ENCODE results near the gene CSN3.
"Not testable (repeated sequence)": the region's sequence is repeated elsewhere in the genome, so short reads cannot be mapped to it uniquely, and the experiment has no call there.

CSN3 gene

GRCh38 chr4:70221389-70221788 lies 21.0 kb upstream of the CSN3 start:
- H3K4me3 ChIP-seq (ENCODE audit: low read depth in 1 of 2, low read length in 1 of 2); H3K27ac ChIP-seq; H3K27me3 ChIP-seq; H3K36me3 ChIP-seq; H3K9me3 ChIP-seq; H3K4me1 ChIP-seq (ENCODE audit: control insufficient read depth in 1 of 2, insufficient read depth in 1 of 2, low read depth in 1 of 2, low read length in 1 of 2): not testable (repeated sequence)

GRCh38 chr4:70221818-70222217 lies 20.6 kb upstream of the CSN3 start:
- H3K36me3 ChIP-seq; H3K9me3 ChIP-seq; H3K27ac ChIP-seq; H3K27me3 ChIP-seq; H3K4me1 ChIP-seq (ENCODE audit: control insufficient read depth in 1 of 2, insufficient read depth in 1 of 2, low read depth in 1 of 2, low read length in 1 of 2); H3K4me3 ChIP-seq (ENCODE audit: low read depth in 1 of 2, low read length in 1 of 2): not testable (repeated sequence)

GRCh38 chr4:70225824-70226223 lies 16.6 kb upstream of the CSN3 start, which contains the start of gene FDCSP:
Gene FDCSP, plus strand, starts transcription at chr4:70226124. Its CDS starts 5,071 bp downstream, at chr4:70231195.
- H3K4me3 ChIP-seq (ENCODE audit: low read depth in 1 of 2, low read length in 1 of 2): no peak within 1 kb of the TSS
- H3K36me3 ChIP-seq: no peaks in the 10 kb centered on the region
- no peaks in the 10 kb centered on the region for H3K27me3 ChIP-seq
- no peaks in the 10 kb centered on the region for H3K9me3 ChIP-seq
- no peaks in the 10 kb centered on the region for H3K4me1 ChIP-seq (ENCODE audit: control insufficient read depth in 1 of 2, insufficient read depth in 1 of 2, low read depth in 1 of 2, low read length in 1 of 2)
- no peak within 1 kb of the TSS for H3K27ac ChIP-seq
- no peak for TF ChIP-seq CTCF (IDR thresholded peaks at IDR 0.05)

- Histone ChIP-seq H3K9me3 (no peaks in the 10 kb centered on the region), H3K27ac (no peak overlapping the region), H3K4me3 (ENCODE audit: low read depth in 1 of 2, low read length in 1 of 2) (no peak overlapping the region), H3K4me1 (ENCODE audit: control insufficient read depth in 1 of 2, insufficient read depth in 1 of 2, low read depth in 1 of 2, low read length in 1 of 2) (no peaks in the 10 kb centered on the region), H3K36me3 (no peaks in the 10 kb centered on the region), H3K27me3 (no peaks in the 10 kb centered on the region)
- no peak for TF ChIP-seq CTCF (IDR thresholded peaks at IDR 0.05)
Measured at GRCh38 chr4:70236125-70236524, 6.3 kb upstream of the CSN3 start.

- Histone ChIP-seq H3K27me3 (no peaks in the 10 kb centered on the region), H3K9me3 (no peaks in the 10 kb centered on the region), H3K4me3 (ENCODE audit: low read depth in 1 of 2, low read length in 1 of 2) (no peak overlapping the region), H3K36me3 (no peaks in the 10 kb centered on the region), H3K4me1 (ENCODE audit: control insufficient read depth in 1 of 2, insufficient read depth in 1 of 2, low read depth in 1 of 2, low read length in 1 of 2) (no peaks in the 10 kb centered on the region), H3K27ac (no peak overlapping the region)
- TF ChIP-seq CTCF (IDR thresholded peaks at IDR 0.05): no peak
Measured at GRCh38 chr4:70239131-70239883, 3.1 kb upstream of the CSN3 start.

- Histone ChIP-seq H3K27ac (no peak overlapping the region), H3K9me3 (no peaks in the 10 kb centered on the region), H3K36me3 (no peaks in the 10 kb centered on the region), H3K4me3 (ENCODE audit: low read depth in 1 of 2, low read length in 1 of 2) (no peak overlapping the region), H3K27me3 (no peaks in the 10 kb centered on the region), H3K4me1 (ENCODE audit: control insufficient read depth in 1 of 2, insufficient read depth in 1 of 2, low read depth in 1 of 2, low read length in 1 of 2) (no peaks in the 10 kb centered on the region)
- TF ChIP-seq CTCF (IDR thresholded peaks at IDR 0.05): no peak
Measured at GRCh38 chr4:70239884-70240591, 2.4 kb upstream of the CSN3 start.

All from neutrophil (primary cell).